NCI-H774 (cell line): ENCODE measurements around the gene SLC48A1.

ENCODE experiments used
- DNase-seq: peaks from one replicate; lab custom pipeline; 2025; lab: John Stamatoyannopoulos, UW

The SLC48A1 gene

GRCh38 chr12:47777151-47777550 lies 4.1 kb downstream of the SLC48A1 start:
- DNase-seq = no peak

- DNase-seq = no peak
Observed at GRCh38 chr12:47777741-47778558, 4.9 kb downstream of the SLC48A1 start.

- no peak for DNase-seq
Observed at GRCh38 chr12:47778881-47779280, 5.8 kb downstream of the SLC48A1 start.

- peak; percentile 77 for DNase-seq
Observed at GRCh38 chr12:47779301-47779942, 6.4 kb downstream of the SLC48A1 start.

GRCh38 chr12:47779943-47780504 lies 7.0 kb downstream of the SLC48A1 start:
- no peak for DNase-seq

GRCh38 chr12:47781479-47782371 lies 8.7 kb downstream of the SLC48A1 start:
- DNase-seq = no peak

GRCh38 chr12:47782372-47782770 lies 9.3 kb downstream of the SLC48A1 start:
- DNase-seq = no peak

GRCh38 chr12:47783024-47783755 lies 10.2 kb downstream of the SLC48A1 start:
- no peak for DNase-seq

GRCh38 chr12:47783821-47784819 lies 11.1 kb downstream of the SLC48A1 start:
- no peak for DNase-seq

GRCh38 chr12:47785036-47785886 lies 12.2 kb downstream of the SLC48A1 start:
- no peak for DNase-seq

GRCh38 chr12:47785887-47786661 lies 13.0 kb downstream of the SLC48A1 start:
- DNase-seq = no peak

- DNase-seq = no peak
Observed at GRCh38 chr12:47786662-47787280, 13.7 kb downstream of the SLC48A1 start.

- no peak for DNase-seq
Observed at GRCh38 chr12:47787596-47788319, 14.7 kb downstream of the SLC48A1 start.

GRCh38 chr12:47789141-47789540 lies 16.1 kb downstream of the SLC48A1 start:
- no peak for DNase-seq

GRCh38 chr12:47789712-47790489 lies 16.9 kb downstream of the SLC48A1 start:
- no peak for DNase-seq

- DNase-seq = no peak
Observed at GRCh38 chr12:47790676-47791350, 17.8 kb downstream of the SLC48A1 start.
